NCI-H2029 (cell line): ENCODE results near the gene ACOT11.

ENCODE experiments used
- DNase-seq: peaks from one replicate; lab custom pipeline; 2025; lab: John Stamatoyannopoulos, UW

ACOT11 gene

GRCh38 chr1:54585181-54586066 lies 37.4 kb downstream of the ACOT11 start:
- no peak for DNase-seq

- DNase-seq = peak; percentile 38
These were observed 40.3 kb downstream of the ACOT11 start for GRCh38 chr1:54588377-54588776.

- DNase-seq = no peak
These were observed 43.2 kb downstream of the ACOT11 start for GRCh38 chr1:54591127-54591756.

- DNase-seq = no peak
These were observed 45.6 kb downstream of the ACOT11 start for GRCh38 chr1:54593571-54594160.

- DNase-seq = no peak
These were observed 46.4 kb downstream of the ACOT11 start for GRCh38 chr1:54594463-54594862.

GRCh38 chr1:54595956-54596498 lies 48.0 kb downstream of the ACOT11 start:
- DNase-seq = no peak

- no peak for DNase-seq
These were observed 48.7 kb downstream of the ACOT11 start for GRCh38 chr1:54596756-54597155.

GRCh38 chr1:54597455-54598030 lies 49.5 kb downstream of the ACOT11 start:
- DNase-seq = no peak

GRCh38 chr1:54599211-54599823 lies 51.3 kb downstream of the ACOT11 start:
- DNase-seq = no peak

GRCh38 chr1:54600947-54601721 lies 53.1 kb downstream of the ACOT11 start:
- DNase-seq = no peak

- no peak for DNase-seq
These were observed 53.7 kb downstream of the ACOT11 start for GRCh38 chr1:54601730-54602129.

GRCh38 chr1:54602554-54602953 lies 54.5 kb downstream of the ACOT11 start:
- no peak for DNase-seq

- no peak for DNase-seq
These were observed 55.2 kb downstream of the ACOT11 start for GRCh38 chr1:54603241-54603640.

- no peak for DNase-seq
These were observed 56.0 kb downstream of the ACOT11 start for GRCh38 chr1:54604051-54604450.

GRCh38 chr1:54604572-54605370 lies 56.7 kb downstream of the ACOT11 start:
- peak; percentile 80 for DNase-seq

- peak; percentile 82 for DNase-seq
These were observed 58.3 kb downstream of the ACOT11 start for GRCh38 chr1:54606096-54606989.

- DNase-seq = no peak
These were observed 58.9 kb downstream of the ACOT11 start for GRCh38 chr1:54606990-54607325.

- DNase-seq = no peak
These were observed 60.0 kb downstream of the ACOT11 start for GRCh38 chr1:54607821-54608565.
